HEK293T (cell line): ENCODE measurements around the gene THAP7.

Experiments used
- ARNT ChIP-seq: fragments of 450-650 bp; IDR thresholded peaks from 2 replicates; pipeline ENCODE4 v1.6.1; 2017; ENCODE audit warnings: mild to moderate bottlenecking
- BHLHE40 ChIP-seq: fragments of 450-650 bp; IDR thresholded peaks from 2 replicates; pipeline ENCODE4 v1.6.1; 2016; ENCODE audit warnings: mild to moderate bottlenecking, moderate library complexity, borderline replicate concordance
- FOXA1 ChIP-seq: fragments of 450-650 bp; IDR thresholded peaks from 2 replicates; pipeline ENCODE4 v1.6.1; 2016; ENCODE audit warnings: mild to moderate bottlenecking
- FOXK2 ChIP-seq: fragments of 450-650 bp; IDR thresholded peaks from 2 replicates; pipeline ENCODE4 v1.6.1; 2016; ENCODE audit warnings: mild to moderate bottlenecking
- FOXM1 ChIP-seq: fragments of 450-650 bp; IDR thresholded peaks from 2 replicates; pipeline ENCODE4 v1.6.1; 2017; ENCODE audit warnings: mild to moderate bottlenecking, borderline replicate concordance
- HDGF ChIP-seq: fragments of 450-650 bp; IDR thresholded peaks from 2 replicates; pipeline ENCODE4 v1.6.1; 2017; ENCODE audit warnings: antibody characterized with exemption, borderline replicate concordance
- LEF1 ChIP-seq: fragments of 450-650 bp; IDR thresholded peaks from 2 replicates; pipeline ENCODE4 v1.6.1; 2017; ENCODE audit warnings: mild to moderate bottlenecking, borderline replicate concordance
- NFRKB ChIP-seq: fragments of 450-650 bp; IDR thresholded peaks from 2 replicates; pipeline ENCODE4 v1.6.1; 2016; ENCODE audit warnings: mild to moderate bottlenecking, moderate library complexity
- PKNOX1 ChIP-seq: fragments of 450-650 bp; IDR thresholded peaks from 2 replicates; pipeline ENCODE4 v1.6.1; 2016
- SP1 ChIP-seq: fragments of 450-650 bp; IDR thresholded peaks from 2 replicates; pipeline ENCODE4 v1.6.1; 2017
- SUZ12 ChIP-seq: fragments of 450-650 bp; IDR thresholded peaks from 2 replicates; pipeline ENCODE4 v1.6.1; 2016; ENCODE audit warnings: mild to moderate bottlenecking
- TARDBP ChIP-seq: fragments of 450-650 bp; IDR thresholded peaks from 2 replicates; pipeline ENCODE4 v1.6.1; 2016

- TF ChIP-seq BHLHE40 (no peak), ARNT (no peak), LEF1 (no peak), FOXA1 (no peak), SP1 (no peak), PKNOX1 (no peak), FOXM1 (no peak), SUZ12 (no peak), NFRKB (no peak), FOXK2 (no peak), HDGF (no peak), TARDBP (no peak)
Measured at GRCh38 chr22:21000207-21000986, 1.5 kb downstream of the THAP7 start.
